Measurements from ENCODE around the gene SLC22A17. TPM values are rescaled to one million over a fixed set of nuclear protein-coding genes. Genes with fewer than 3 reads are reported as not detected.

SLC22A17 gene
- total and polyA plus RNA-seq, 2 of the 13 experiments (the other 11 are each of a cell fraction or from before 2014, with no cell fraction given): 0.95 to 1.1 TPM

DNA sequence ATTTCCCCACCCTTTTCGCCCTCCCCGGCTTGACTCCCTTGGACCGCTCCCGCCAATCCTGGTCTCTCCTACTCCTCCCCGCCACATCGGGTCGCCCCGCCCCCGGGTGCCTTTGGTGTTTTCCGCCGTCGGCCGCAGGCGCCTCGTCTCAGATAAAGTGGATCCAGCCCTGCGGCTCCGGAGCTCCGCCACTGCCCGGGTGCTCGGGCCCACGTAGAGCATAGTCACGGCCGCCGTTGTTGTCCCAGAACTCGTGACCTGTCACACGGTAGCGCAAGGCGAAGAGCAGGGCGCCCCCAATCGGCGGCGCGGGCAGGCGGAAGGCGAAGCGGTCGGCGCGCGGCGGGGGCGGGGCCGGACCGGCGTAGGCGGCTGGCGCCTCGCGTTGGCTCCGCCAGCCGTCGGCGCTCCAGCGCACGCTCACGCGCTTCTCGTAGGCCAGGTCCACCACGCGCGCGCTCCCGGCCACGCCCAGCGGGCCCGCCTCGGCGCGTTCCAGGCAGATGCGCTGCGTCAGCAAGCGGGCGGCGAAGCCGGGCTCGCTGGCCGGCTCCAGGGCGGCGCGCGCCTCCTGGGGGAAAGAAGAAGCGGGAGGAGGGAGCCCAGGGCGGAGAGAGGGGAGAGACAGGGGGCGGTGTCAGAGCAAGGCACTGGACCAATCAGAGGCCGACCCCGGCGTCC is 51.3 kb downstream of the SLC22A17 start (continued):
- TF ChIP-seq, protein P1, sequence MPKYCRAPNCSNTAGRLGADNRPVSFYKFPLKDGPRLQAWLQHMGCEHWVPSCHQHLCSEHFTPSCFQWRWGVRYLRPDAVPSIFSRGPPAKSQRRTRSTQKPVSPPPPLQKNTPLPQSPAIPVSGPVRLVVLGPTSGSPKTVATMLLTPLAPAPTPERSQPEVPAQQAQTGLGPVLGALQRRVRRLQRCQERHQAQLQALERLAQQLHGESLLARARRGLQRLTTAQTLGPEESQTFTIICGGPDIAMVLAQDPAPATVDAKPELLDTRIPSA (CRISPR knock-in tag; IDR thresholded peaks at IDR 0.05; ENCODE audit: borderline replicate concordance): no peak
- TF ChIP-seq PCBP1 (IDR thresholded peaks at IDR 0.05; ENCODE audit: borderline replicate concordance, low read depth, low read length): 0 out of 2 replicates have a peak, but pooled peaks have one; percentile 52
- TF ChIP-seq FOXC1 (CRISPR knock-in tag; IDR thresholded peaks at IDR 0.05; ENCODE audit: borderline replicate concordance): no peak
- no peak for TF ChIP-seq ZNF121 (CRISPR knock-in tag; IDR thresholded peaks at IDR 0.05)
- no peak for TF ChIP-seq ZFP1 (CRISPR knock-in tag; IDR thresholded peaks at IDR 0.05)
- TF ChIP-seq NCOA2 (CRISPR knock-in tag; IDR thresholded peaks at IDR 0.05): peak; percentile 77
- peak; percentile 85 for TF ChIP-seq MIXL1 (CRISPR knock-in tag; IDR thresholded peaks at IDR 0.05)
- no peak for TF ChIP-seq NPAS2 (CRISPR knock-in tag; IDR thresholded peaks at IDR 0.05; ENCODE audit: borderline replicate concordance)
- TF ChIP-seq, protein P2, sequence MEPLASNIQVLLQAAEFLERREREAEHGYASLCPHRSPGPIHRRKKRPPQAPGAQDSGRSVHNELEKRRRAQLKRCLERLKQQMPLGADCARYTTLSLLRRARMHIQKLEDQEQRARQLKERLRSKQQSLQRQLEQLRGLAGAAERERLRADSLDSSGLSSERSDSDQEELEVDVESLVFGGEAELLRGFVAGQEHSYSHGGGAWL (CRISPR knock-in tag; IDR thresholded peaks at IDR 0.05): peak; percentile 57
- peak; percentile 86 for TF ChIP-seq THAP11 (CRISPR knock-in tag; IDR thresholded peaks at IDR 0.05)
- TF ChIP-seq CBX2 (IDR thresholded peaks at IDR 0.05; ENCODE audit: low read depth, low read length): no peak
- 0 out of 2 replicates have a peak, but pooled peaks have one; percentile 30 for TF ChIP-seq CBX2 (CRISPR knock-in tag; IDR thresholded peaks at IDR 0.05; ENCODE audit: low read depth)
- peak; percentile 74; the same call in 1 of the 2 replicates for TF ChIP-seq YEATS2 (CRISPR knock-in tag; IDR thresholded peaks at IDR 0.05; ENCODE audit: borderline replicate concordance)
- TF ChIP-seq GATAD2A (CRISPR knock-in tag; IDR thresholded peaks at IDR 0.05): peak; percentile 89
- no peak for TF ChIP-seq FLYWCH1 (CRISPR knock-in tag; IDR thresholded peaks at IDR 0.05)
- peak; percentile 71; the same call in 1 of the 2 replicates for TF ChIP-seq NR1H2 (CRISPR knock-in tag; IDR thresholded peaks at IDR 0.05; ENCODE audit: borderline replicate concordance, low read depth)
- TF ChIP-seq FOXA1 (IDR thresholded peaks at IDR 0.05): no peak
- peak; percentile 89 for TF ChIP-seq FOXA1 (CRISPR knock-in tag; IDR thresholded peaks at IDR 0.05)
- TF ChIP-seq HMGA1 (CRISPR knock-in tag; conservative IDR thresholded peaks at IDR 0.05): no peak
- peak; percentile 12; the same call in 1 of the 2 replicates for TF ChIP-seq PITX1 (CRISPR knock-in tag; IDR thresholded peaks at IDR 0.05)
- no peak; the same call in 1 of the 2 replicates for TF ChIP-seq RELA (CRISPR knock-in tag; IDR thresholded peaks at IDR 0.05)
- TF ChIP-seq ZNF614 (CRISPR knock-in tag; IDR thresholded peaks at IDR 0.05; ENCODE audit: borderline replicate concordance): peak; percentile 82; the same call in 1 of the 2 replicates
- TF ChIP-seq KDM6A (CRISPR knock-in tag; IDR thresholded peaks at IDR 0.05; ENCODE audit: low read depth): no peak; the same call in 1 of the 2 replicates
- peak; percentile 82 for TF ChIP-seq BORCS8-MEF2B (CRISPR knock-in tag; IDR thresholded peaks at IDR 0.05)
- no peak for TF ChIP-seq KDM5B (CRISPR knock-in tag; IDR thresholded peaks at IDR 0.05; ENCODE audit: borderline replicate concordance)
- peak; percentile 83 for TF ChIP-seq FOXK2 (IDR thresholded peaks at IDR 0.05)
- peak; percentile 77; the same call in 1 of the 2 replicates for TF ChIP-seq SOX13 (IDR thresholded peaks at IDR 0.05)
- peak in 1 of 2 experiments; percentile 76; a peak in 1 of 4 replicates for TF ChIP-seq SOX13 (CRISPR knock-in tag; conservative IDR thresholded peaks at IDR 0.05 in 1 of 2, IDR thresholded peaks at IDR 0.05 in 1 of 2)
- TF ChIP-seq, protein P3, sequence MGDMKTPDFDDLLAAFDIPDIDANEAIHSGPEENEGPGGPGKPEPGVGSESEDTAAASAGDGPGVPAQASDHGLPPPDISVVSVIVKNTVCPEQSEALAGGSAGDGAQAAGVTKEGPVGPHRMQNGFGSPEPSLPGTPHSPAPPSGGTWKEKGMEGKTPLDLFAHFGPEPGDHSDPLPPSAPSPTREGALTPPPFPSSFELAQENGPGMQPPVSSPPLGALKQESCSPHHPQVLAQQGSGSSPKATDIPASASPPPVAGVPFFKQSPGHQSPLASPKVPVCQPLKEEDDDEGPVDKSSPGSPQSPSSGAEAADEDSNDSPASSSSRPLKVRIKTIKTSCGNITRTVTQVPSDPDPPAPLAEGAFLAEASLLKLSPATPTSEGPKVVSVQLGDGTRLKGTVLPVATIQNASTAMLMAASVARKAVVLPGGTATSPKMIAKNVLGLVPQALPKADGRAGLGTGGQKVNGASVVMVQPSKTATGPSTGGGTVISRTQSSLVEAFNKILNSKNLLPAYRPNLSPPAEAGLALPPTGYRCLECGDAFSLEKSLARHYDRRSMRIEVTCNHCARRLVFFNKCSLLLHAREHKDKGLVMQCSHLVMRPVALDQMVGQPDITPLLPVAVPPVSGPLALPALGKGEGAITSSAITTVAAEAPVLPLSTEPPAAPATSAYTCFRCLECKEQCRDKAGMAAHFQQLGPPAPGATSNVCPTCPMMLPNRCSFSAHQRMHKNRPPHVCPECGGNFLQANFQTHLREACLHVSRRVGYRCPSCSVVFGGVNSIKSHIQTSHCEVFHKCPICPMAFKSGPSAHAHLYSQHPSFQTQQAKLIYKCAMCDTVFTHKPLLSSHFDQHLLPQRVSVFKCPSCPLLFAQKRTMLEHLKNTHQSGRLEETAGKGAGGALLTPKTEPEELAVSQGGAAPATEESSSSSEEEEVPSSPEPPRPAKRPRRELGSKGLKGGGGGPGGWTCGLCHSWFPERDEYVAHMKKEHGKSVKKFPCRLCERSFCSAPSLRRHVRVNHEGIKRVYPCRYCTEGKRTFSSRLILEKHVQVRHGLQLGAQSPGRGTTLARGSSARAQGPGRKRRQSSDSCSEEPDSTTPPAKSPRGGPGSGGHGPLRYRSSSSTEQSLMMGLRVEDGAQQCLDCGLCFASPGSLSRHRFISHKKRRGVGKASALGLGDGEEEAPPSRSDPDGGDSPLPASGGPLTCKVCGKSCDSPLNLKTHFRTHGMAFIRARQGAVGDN (CRISPR knock-in tag; IDR thresholded peaks at IDR 0.05): no peak; the same call in 1 of the 2 replicates
